H1 (cell line): ENCODE data around the gene SUPT4H1. TPM values are rescaled to one million over a fixed set of nuclear protein-coding genes. Genes with fewer than 3 reads are reported as not detected.

Experiments used
- CTCF ChIA-PET: fragments of 300-600 bp; sonication (Branson Sonifier 250); formaldehyde crosslinking; loops from one replicate; lab custom pipeline; 2021; ENCODE audit not compliant: partially characterized antibody; lab: Charles Lee
- POLR2A ChIA-PET: fragments of 300-600 bp; sonication (Branson Sonifier 250); formaldehyde crosslinking; loops from one replicate; lab custom pipeline; 2021; ENCODE audit warnings: inconsistent platforms; ENCODE audit not compliant: partially characterized antibody; lab: Charles Lee
- DNase-seq, 2 experiments: peaks; one replicate each; pipeline versions ENCODE4 v3.0.0 to v3.0.0-alpha.2; 2010 to 2022; ENCODE audit warnings: low spot score in 2 of 2, low read depth in 1 of 2, mixed read lengths in 1 of 2
- FAIRE-seq: peaks from 2 replicates; lab custom pipeline; 2011; peaks lifted over from hg19 to GRCh38; lab: Jason Lieb, UNC
- H2AFZ ChIP-seq: 2 replicates; pipeline ENCODE4 v1.8.1; 2012; ENCODE audit warnings: low read length, inconsistent platforms
- H2AK5ac ChIP-seq: 2 replicates; pipeline ENCODE4 v1.6.1; 2013; ENCODE audit warnings: low read depth, low read length
- H2BK120ac ChIP-seq: replicated peaks from 2 replicates; pipeline ENCODE3; 2013; ENCODE audit warnings: low read depth, low read length, inconsistent platforms
- H2BK12ac ChIP-seq: 2 replicates; pipeline ENCODE4 v1.6.1; 2013; ENCODE audit warnings: low read depth, low read length
- H2BK15ac ChIP-seq: 2 replicates; pipeline ENCODE4 v1.6.1; 2013; ENCODE audit warnings: low read length
- H2BK20ac ChIP-seq: 2 replicates; pipeline ENCODE4 v1.6.1; 2013; ENCODE audit warnings: low read length
- H2BK5ac ChIP-seq: 2 replicates; pipeline ENCODE4 v1.6.1; 2013; ENCODE audit warnings: low read depth, low read length
- H3K14ac ChIP-seq: 2 replicates; pipeline ENCODE4 v1.6.1; 2013; ENCODE audit warnings: inconsistent platforms; ENCODE audit not compliant: insufficient read length
- H3K18ac ChIP-seq: 2 replicates; pipeline ENCODE4 v1.6.1; 2013; ENCODE audit warnings: low read length; ENCODE audit errors: extremely low read depth
- H3K23ac ChIP-seq: 2 replicates; pipeline ENCODE4 v1.6.1; 2013; ENCODE audit warnings: inconsistent platforms; ENCODE audit not compliant: insufficient read length
- H3K23me2 ChIP-seq: 2 replicates; pipeline ENCODE4 v1.6.1; 2013; ENCODE audit warnings: low read depth, low read length
- H3K27ac ChIP-seq: 2 replicates; pipeline ENCODE4 v1.6.1; 2011; ENCODE audit warnings: low read depth, low read length, inconsistent platforms
- H3K27me3 ChIP-seq, 4 experiments: replicated peaks in 1 of 4; 1 replicate in 1 of 4; 2 replicates in 3 of 4; pipeline versions ENCODE4 v1.6.1 to v1.8.1; 2011 to 2013; ENCODE audit warnings: low read length in 3 of 4, mild to moderate bottlenecking in 3 of 4, inconsistent platforms in 2 of 4, mixed read lengths in 2 of 4, moderate library complexity in 1 of 4; ENCODE audit not compliant: control insufficient read depth in 3 of 4, insufficient read depth in 3 of 4; ENCODE audit errors: extremely low read depth in 1 of 4
- H3K36me3 ChIP-seq, 4 experiments: 2 replicates each; pipeline versions ENCODE4 v1.6.1 to v1.8.1; 2011 to 2013; ENCODE audit warnings: mild to moderate bottlenecking in 4 of 4, low read length in 3 of 4, moderate library complexity in 2 of 4, control low read depth in 1 of 4, inconsistent platforms in 1 of 4; ENCODE audit not compliant: insufficient read depth in 4 of 4, control insufficient read depth in 2 of 4
- H3K4ac ChIP-seq: replicated peaks from 2 replicates; pipeline ENCODE3; 2013; ENCODE audit warnings: low read length, low read depth, mixed read lengths, inconsistent platforms; ENCODE audit not compliant: insufficient read length
- H3K4me1 ChIP-seq, 4 experiments: replicated peaks in 1 of 4; 1 replicate in 1 of 4; 2 replicates in 3 of 4; pipeline versions ENCODE4 v1.6.1 to v1.8.1; 2011 to 2013; ENCODE audit warnings: low read length in 3 of 4, inconsistent platforms in 2 of 4, mixed read lengths in 1 of 4; ENCODE audit not compliant: insufficient read depth in 4 of 4, control insufficient read depth in 3 of 4
- H3K4me2 ChIP-seq, 2 experiments: 2 replicates each; pipeline versions ENCODE4 v1.6.1 to v1.8.1; 2011 to 2013; ENCODE audit warnings: low read depth in 2 of 2, low read length in 2 of 2, control low read depth in 1 of 2, inconsistent platforms in 1 of 2, mild to moderate bottlenecking in 1 of 2; ENCODE audit not compliant: insufficient read depth in 1 of 2
- H3K4me3 ChIP-seq, 4 experiments: fragments of 200-600, 300-600 bp in 1 of 4; sonication (generic), shearing (Covaris generic), sonication (Bioruptor Twin) in 1 of 4; 2 replicates each; pipeline versions ENCODE4 v1.5.1 to v1.8.1; 2011 to 2016; ENCODE audit warnings: low read length in 4 of 4, low read depth in 3 of 4, control low read depth in 2 of 4, inconsistent platforms in 2 of 4, mild to moderate bottlenecking in 2 of 4, mixed read lengths in 1 of 4, moderate library complexity in 1 of 4; ENCODE audit not compliant: insufficient read depth in 2 of 4; ENCODE audit errors: extremely low read depth in 1 of 4
- H3K56ac ChIP-seq: replicated peaks from 2 replicates; pipeline ENCODE3; 2013; ENCODE audit warnings: low read depth, mild to moderate bottlenecking, mixed read lengths, low read length, inconsistent platforms; ENCODE audit not compliant: insufficient read length
- H3K79me1 ChIP-seq: 2 replicates; pipeline ENCODE4 v1.6.1; 2013; ENCODE audit warnings: low read depth, low read length, control low read depth
- H3K79me2 ChIP-seq, 2 experiments: 2 replicates each; pipeline versions ENCODE4 v1.6.1 to v1.8.1; 2012 to 2013; ENCODE audit warnings: low read length in 2 of 2, mild to moderate bottlenecking in 2 of 2, inconsistent platforms in 1 of 2; ENCODE audit not compliant: insufficient read depth in 2 of 2, control insufficient read depth in 1 of 2
- H3K9ac ChIP-seq, 4 experiments: replicated peaks in 1 of 4; 1 replicate in 1 of 4; 2 replicates in 3 of 4; pipeline versions ENCODE4 v1.6.1 to v1.8.1; 2011 to 2013; ENCODE audit warnings: low read depth in 3 of 4, low read length in 3 of 4, control low read depth in 2 of 4, mild to moderate bottlenecking in 2 of 4, moderate library complexity in 2 of 4, inconsistent platforms in 1 of 4; ENCODE audit errors: extremely low read depth in 1 of 4
- H3K9me3 ChIP-seq, 2 experiments: 2 replicates each; pipeline versions ENCODE4 v1.6.1 to v1.8.1; 2012 to 2013; ENCODE audit warnings: mild to moderate bottlenecking in 2 of 2, moderate library complexity in 2 of 2, control low read depth in 1 of 2, inconsistent platforms in 1 of 2, low read depth in 1 of 2, low read length in 1 of 2, mixed read lengths in 1 of 2; ENCODE audit not compliant: insufficient read depth in 2 of 2
- H4K20me1 ChIP-seq, 2 experiments: replicated peaks in 1 of 2; 2 replicates each; pipeline versions ENCODE3 to v1.8.1; 2011 to 2013; ENCODE audit warnings: inconsistent platforms in 2 of 2, low read length in 2 of 2, mild to moderate bottlenecking in 1 of 2; ENCODE audit not compliant: insufficient read depth in 2 of 2, control insufficient read depth in 1 of 2
- H4K5ac ChIP-seq: 2 replicates; pipeline ENCODE4 v1.6.1; 2013; ENCODE audit warnings: low read length, low read depth, mixed read lengths, inconsistent platforms; ENCODE audit not compliant: insufficient read length
- H4K8ac ChIP-seq: 2 replicates; pipeline ENCODE4 v1.8.0; 2013; ENCODE audit warnings: mild to moderate bottlenecking, moderate library complexity, low read length, inconsistent platforms; ENCODE audit not compliant: insufficient read depth; ENCODE audit errors: extremely low read depth
- H4K91ac ChIP-seq: replicated peaks from 2 replicates; pipeline ENCODE3; 2013; ENCODE audit warnings: low read length, mixed read lengths, inconsistent platforms; ENCODE audit not compliant: insufficient read length
- EZH2 ChIP-seq: fragments of 200-600 bp; sonication (generic); IDR thresholded peaks from 2 replicates; pipeline ENCODE4 v1.7.1; 2012; ENCODE audit warnings: low read depth, mild to moderate bottlenecking, moderate library complexity, low read length, inconsistent platforms; ENCODE audit not compliant: severe bottlenecking
- HDAC2 ChIP-seq, 2 experiments: fragments of 300-600 bp in 1 of 2; sonication (generic) in 1 of 2; IDR thresholded peaks; 2 replicates each; pipeline ENCODE4 v1.6.1; 2011 to 2012; ENCODE audit warnings: low read depth in 2 of 2, low read length in 2 of 2, mild to moderate bottlenecking in 2 of 2, moderate library complexity in 2 of 2, borderline replicate concordance in 1 of 2, inconsistent platforms in 1 of 2
- HDAC6 ChIP-seq: IDR thresholded peaks from one replicate; pipeline ENCODE4 v1.7.1; 2012; ENCODE audit warnings: low read depth, mild to moderate bottlenecking, inconsistent platforms, low read length, moderate library complexity
- KDM5A ChIP-seq: fragments of 200-600 bp; IDR thresholded peaks from 2 replicates; pipeline ENCODE4 v1.7.1; 2012; ENCODE audit warnings: mild to moderate bottlenecking, low read length, inconsistent platforms, mixed read lengths
- POLR2A ChIP-seq, 2 experiments: IDR thresholded peaks; 1 replicate in 1 of 2; 2 replicates in 1 of 2; pipeline ENCODE4 v1.6.1; 2011; ENCODE audit warnings: low read depth in 2 of 2, low read length in 2 of 2, mild to moderate bottlenecking in 2 of 2; ENCODE audit errors: control extremely low read depth in 1 of 2
- POU5F1 ChIP-seq: IDR thresholded peaks from 2 replicates; pipeline ENCODE4 v1.6.1; 2011; ENCODE audit warnings: low read depth, mild to moderate bottlenecking, low read length, moderate library complexity
- RAD21 ChIP-seq, 2 experiments: IDR thresholded peaks in 1 of 2; conservative IDR thresholded peaks in 1 of 2; 2 replicates each; pipeline ENCODE4 v1.6.1; 2011; ENCODE audit warnings: low read depth in 2 of 2, low read length in 2 of 2, improper control_type of control experiment in 1 of 2, inconsistent platforms in 1 of 2, mild to moderate bottlenecking in 1 of 2, moderate library complexity in 1 of 2
- TAF1 ChIP-seq: IDR thresholded peaks from 2 replicates; pipeline ENCODE4 v1.6.1; 2011; ENCODE audit warnings: mild to moderate bottlenecking, low read depth, low read length
- WGBS, 2 experiments: shearing (Covaris generic) in 1 of 2; methylation state at CpG; one replicate each; pipeline versions ENCODE4 v1.1.6 to v1.1.7; 2013 to 2015; ENCODE audit warnings: low lambda C conversion rate in 2 of 2, mixed read lengths in 2 of 2, inconsistent platforms in 1 of 2, low coverage in 1 of 2, missing lambda C conversion rate in 1 of 2; ENCODE audit not compliant: insufficient replicate concordance in 2 of 2, insufficient coverage in 1 of 2, insufficient read length in 1 of 2; ENCODE audit errors: extremely low coverage in 1 of 2, missing lambda C conversion rate in 1 of 2; 5-methylcytosine and 5-hydroxymethylcytosine counted together
- polyA plus RNA-seq, 7 experiments: library from polyadenylated mRNA; depleted of rRNA in 3 of 7; stranded (reverse) in 5 of 7; unstranded in 2 of 7; fragments of >200 nt in 5 of 7; fragments of 200-250 nt in 2 of 7; gene quantifications; 1 replicate in 5 of 7; 2 replicates in 1 of 7; 4 replicates in 1 of 7; pipeline versions ENCODE4 v1.2.1 to v1.2.3, GENCODE V29; 2011 to 2013; ENCODE audit warnings: missing spikeins in 2 of 7, mixed read lengths in 2 of 7
- total RNA-seq: library from RNA; stranded (reverse); fragmentation: NEBNext Ultra II Directional; extraction: Animal tissue kit (Norgen Biotek cat#: 25700); gene quantifications from 2 replicates; pipeline ENCODE4 v1.2.1, GENCODE V29; 2021

The SUPT4H1 gene
- total and polyA plus RNA-seq, 2 of the 8 experiments (the other 6 are each of a cell fraction or from before 2014, with no cell fraction given): 112 to 143 TPM

GRCh38 chr17:58318627-58319172, 33.3 kb downstream of the SUPT4H1 start:
- Histone ChIP-seq H3K27ac (no peak overlapping the region), H3K9ac (no peak overlapping the region), H2AK5ac (no peak overlapping the region), H3K27me3 (peaks cover 0 to 8% (median 4%) of the 10 kb centered on the region in 4 experiments; a peak in 5 of 7 replicates), H2BK12ac (no peak overlapping the region), H4K8ac (no peak overlapping the region), H4K91ac (no peak overlapping the region), H2AFZ (no peak overlapping the region), H3K4ac (no peak overlapping the region), H3K56ac (no peak overlapping the region), H3K4me2 (no peak overlapping the region), H3K79me2 (no peaks in the 10 kb centered on the region), H3K9me3 (no peaks in the 10 kb centered on the region), H3K18ac (no peak overlapping the region), H2BK5ac (no peak overlapping the region), H3K4me3 (no peak overlapping the region), H2BK15ac (no peak overlapping the region), H3K14ac (no peak overlapping the region), H2BK20ac (no peak overlapping the region), H4K20me1 (no peaks in the 10 kb centered on the region), H3K36me3 (no peaks in the 10 kb centered on the region), H2BK120ac (no peak overlapping the region), H3K23me2 (no peaks in the 10 kb centered on the region; the same call in 1 of the 2 replicates), H3K79me1 (no peaks in the 10 kb centered on the region), H3K4me1 (peaks cover 0 to 5% (median 1%) of the 10 kb centered on the region in 4 experiments; a peak in 5 of 7 replicates), H3K23ac (no peak overlapping the region), H4K5ac (no peak overlapping the region)
- FAIRE-seq (no peak), DNase-seq (no peak)
- TF ChIP-seq RAD21 (IDR thresholded peaks at IDR 0.05 in 1 of 2, conservative IDR thresholded peaks at IDR 0.05 in 1 of 2; ENCODE audit: low read depth in 2 of 2, low read length in 2 of 2) (no peak), EZH2 (no peak), HDAC6 (no peak), KDM5A (no peak), TAF1 (no peak), POU5F1 (no peak), HDAC2 (IDR thresholded peaks at IDR 0.05; ENCODE audit: borderline replicate concordance in 1 of 2, low read depth in 2 of 2, low read length in 2 of 2) (no peak), POLR2A (IDR thresholded peaks at IDR 0.05; ENCODE audit: control extremely low read depth in 1 of 2, low read depth in 2 of 2, low read length in 2 of 2) (no peak)
- ChIA-PET POLR2A (interaction anchor here (1.5 to 3.8 kb wide), 5 partner anchors 10 to 33 kb away, joined by 4 to 12 read pairs (median 7); partner anchors contain the start of gene SUPT4H1), CTCF (interaction anchor here (0.9 to 21.9 kb wide), 12 partner anchors 8 to 135 kb away, joined by 3 to 384 read pairs (median 14); partner anchors contain the start of genes RNF43 and TSPOAP1)
- 82% methylated on average over 7 of the region's 7 CpGs; no CpG with 5 or more reads in 1 of the 2 experiments for WGBS, 2 experiments
